ENCODE measurements around the gene CLSTN1.
"Not testable (repeated sequence)": the region's sequence is repeated elsewhere in the genome, so short reads cannot be mapped to it uniquely, and the experiment has no call there.

- not testable (repeated sequence) for TF ChIP-seq CTCF, EZH2, EZH2phosphoT487 (IDR thresholded peaks at IDR 0.05)
Measured at GRCh38 chr1:9789700-9790099, 34.1 kb downstream of the CLSTN1 start.

Data from neural progenitor cell (in vitro differentiated cells).